Peyer's patch (tissue), 4 donors: ENCODE results near the gene SCAMP4. TPM values are rescaled to one million over a fixed set of nuclear protein-coding genes. Genes with fewer than 3 reads are reported as not detected.

Experiments
- DNase-seq, 3 donors: peaks; one replicate each; pipeline ENCODE4 v3.0.0-alpha.2; 2017 to 2019
- H3K27ac ChIP-seq, 4 donors: fragments of 200-600 bp; sonication (generic); one replicate each; pipeline ENCODE4 v1.5.1; 2016 to 2019
- H3K27me3 ChIP-seq, 2 donors: fragments of 200-600 bp; sonication (generic); one replicate each; pipeline ENCODE4 v1.5.1; 2019
- H3K36me3 ChIP-seq, 3 donors: fragments of 200-600 bp; sonication (generic); one replicate each; pipeline ENCODE4 v1.5.1; 2016 to 2019
- H3K4me1 ChIP-seq, 4 donors: fragments of 200-600 bp; sonication (generic); one replicate each; pipeline ENCODE4 v1.5.1; 2016 to 2019
- H3K4me3 ChIP-seq, 4 donors: fragments of 200-600 bp; sonication (generic); 1 replicate in 3 of 4; 2 replicates in 1 of 4; pipeline ENCODE4 v1.5.1; 2016 to 2019; ENCODE audit warnings: mild to moderate bottlenecking in 1 of 4
- H3K9me3 ChIP-seq, 4 donors: fragments of 200-600 bp; sonication (generic); one replicate each; pipeline ENCODE4 v1.5.1; 2016 to 2019; ENCODE audit warnings: mild to moderate bottlenecking in 1 of 4
- POLR2A ChIP-seq, 2 donors: fragments of 450-650 bp; IDR thresholded peaks; one replicate each; pipeline ENCODE4 v1.5.1; 2017; ENCODE audit warnings: antibody characterized with exemption in 2 of 2, mild to moderate bottlenecking in 2 of 2, moderate library complexity in 2 of 2
- total RNA-seq, 4 donors: library from RNA; depleted of rRNA; stranded (reverse); fragments of >200 nt; gene quantifications; one replicate each; pipeline ENCODE4 v1.1.0, GENCODE V29; 2016
- TF ChIP-seq, protein P1 (sequence below), 6 experiments: fragments of 450-650 bp in 4 of 6; fragments of 200-600 bp in 2 of 6; sonication (generic) in 1 of 6; IDR thresholded peaks; one replicate each; pipeline ENCODE4 v1.5.1; 2017 to 2019; ENCODE audit warnings: antibody characterized with exemption in 6 of 6, mild to moderate bottlenecking in 3 of 6, moderate library complexity in 1 of 6

The SCAMP4 gene
- total RNA-seq, 4 donors from 2014 or later, result 45.4 to 62.6 (median 57.0) TPM

- no peak for TF ChIP-seq POLR2A (IDR thresholded peaks at IDR 0.05)
- TF ChIP-seq, protein P1, sequence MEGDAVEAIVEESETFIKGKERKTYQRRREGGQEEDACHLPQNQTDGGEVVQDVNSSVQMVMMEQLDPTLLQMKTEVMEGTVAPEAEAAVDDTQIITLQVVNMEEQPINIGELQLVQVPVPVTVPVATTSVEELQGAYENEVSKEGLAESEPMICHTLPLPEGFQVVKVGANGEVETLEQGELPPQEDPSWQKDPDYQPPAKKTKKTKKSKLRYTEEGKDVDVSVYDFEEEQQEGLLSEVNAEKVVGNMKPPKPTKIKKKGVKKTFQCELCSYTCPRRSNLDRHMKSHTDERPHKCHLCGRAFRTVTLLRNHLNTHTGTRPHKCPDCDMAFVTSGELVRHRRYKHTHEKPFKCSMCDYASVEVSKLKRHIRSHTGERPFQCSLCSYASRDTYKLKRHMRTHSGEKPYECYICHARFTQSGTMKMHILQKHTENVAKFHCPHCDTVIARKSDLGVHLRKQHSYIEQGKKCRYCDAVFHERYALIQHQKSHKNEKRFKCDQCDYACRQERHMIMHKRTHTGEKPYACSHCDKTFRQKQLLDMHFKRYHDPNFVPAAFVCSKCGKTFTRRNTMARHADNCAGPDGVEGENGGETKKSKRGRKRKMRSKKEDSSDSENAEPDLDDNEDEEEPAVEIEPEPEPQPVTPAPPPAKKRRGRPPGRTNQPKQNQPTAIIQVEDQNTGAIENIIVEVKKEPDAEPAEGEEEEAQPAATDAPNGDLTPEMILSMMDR (IDR thresholded peaks at IDR 0.05), result peak in 1 of 6 experiments; percentile 4
- no peaks in the 10 kb centered on the region for H3K9me3 ChIP-seq
- H3K4me1 ChIP-seq, result peaks cover 18 to 49% (median 33%) of the 10 kb centered on the region in 4 donors
- H3K27ac ChIP-seq, result peak overlapping the region; percentile 96 to 99 (median 98)
- H3K27me3 ChIP-seq, result no peaks in the 10 kb centered on the region
- DNase-seq, result peak in 1 of 3 donors; percentile 54
- peak overlapping the region; percentile 67 to 94 (median 80) for H3K4me3 ChIP-seq
- H3K36me3 ChIP-seq, result no peaks in the 10 kb centered on the region
Measured at GRCh38 chr19:1862068-1862423, 43.2 kb upstream of the SCAMP4 start.

DNA sequence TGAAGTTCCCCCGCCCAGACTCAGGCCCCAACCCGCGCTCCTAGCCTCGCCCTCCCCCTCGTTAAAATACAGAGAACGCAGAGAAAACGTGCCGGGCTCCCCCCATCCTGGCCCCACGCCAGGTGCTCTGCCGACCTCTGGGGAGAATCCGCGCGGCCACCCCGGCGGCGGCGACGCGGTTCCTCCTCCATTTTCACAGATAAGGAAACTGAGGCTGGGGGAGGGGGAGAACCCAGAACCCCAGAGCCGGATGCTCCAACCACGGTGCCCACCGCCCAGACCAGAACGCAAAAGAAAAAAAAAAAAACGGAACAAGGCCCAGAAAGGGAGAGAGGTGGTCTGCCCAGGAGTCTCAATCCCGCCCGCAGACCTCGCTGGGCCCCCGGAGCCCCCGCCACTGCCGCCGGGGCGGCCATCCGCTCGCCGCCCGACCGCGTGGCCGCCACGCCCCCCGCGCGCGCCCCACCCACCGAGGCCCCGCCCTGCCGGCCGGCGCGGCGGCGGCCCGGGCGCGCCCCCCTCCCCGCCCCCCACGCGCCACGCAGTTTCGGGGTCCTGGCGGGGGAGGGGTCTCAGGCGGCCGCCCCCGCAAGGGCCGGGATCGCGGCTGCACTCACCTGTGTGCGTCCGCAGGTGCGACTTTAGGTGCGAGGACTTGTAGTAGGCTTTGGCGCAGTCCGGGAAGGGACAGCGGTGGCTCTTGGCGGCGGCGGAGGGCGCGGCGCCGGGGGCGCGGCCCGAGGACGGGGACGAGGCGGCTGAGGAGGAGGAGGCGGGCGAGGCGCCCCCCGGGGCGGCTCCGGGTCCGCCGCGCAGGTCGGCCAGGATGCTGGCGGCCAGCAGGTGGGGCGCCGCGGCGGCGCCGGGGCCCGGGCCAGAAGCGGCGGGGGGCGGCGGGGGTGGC lies 42.5 kb upstream of the SCAMP4 start:
- H3K4me3 ChIP-seq, result peak overlapping the region; percentile 67 to 94 (median 80)
- H3K9me3 ChIP-seq, result no peaks in the 10 kb centered on the region
- peak overlapping the region; percentile 96 to 99 (median 98) for H3K27ac ChIP-seq
- no peaks in the 10 kb centered on the region for H3K27me3 ChIP-seq
- TF ChIP-seq POLR2A (IDR thresholded peaks at IDR 0.05), result no peak
- TF ChIP-seq, protein P1 (IDR thresholded peaks at IDR 0.05), result peak in 1 of 6 experiments; percentile 25
- no peaks in the 10 kb centered on the region for H3K36me3 ChIP-seq
- peak in 1 of 3 donors; percentile 78 for DNase-seq
- peaks cover 18 to 47% (median 28%) of the 10 kb centered on the region in 4 donors for H3K4me1 ChIP-seq

GRCh38 chr19:1863328-1863637 lies 41.9 kb upstream of the SCAMP4 start, which contains the start of gene KLF16:
TSS of gene KLF16 (minus strand) at chr19:1863579. CDS start at chr19:1863497, 82 bp downstream.
- DNase-seq, result no peak
- Histone ChIP-seq H3K27ac (peak within 1 kb of the TSS; percentile 96 to 99 (median 98)), H3K4me1 (peaks cover 18 to 40% (median 24%) of the 10 kb centered on the region in 4 donors), H3K27me3 (no peaks in the 10 kb centered on the region), H3K36me3 (no peaks in the 10 kb centered on the region), H3K9me3 (no peaks in the 10 kb centered on the region), H3K4me3 (peak within 1 kb of the TSS; percentile 75 to 94 (median 86))
- peak in 1 of 2 donors; percentile 94 for TF ChIP-seq POLR2A (IDR thresholded peaks at IDR 0.05)
- TF ChIP-seq, protein P1 (IDR thresholded peaks at IDR 0.05), result no peak

GRCh38 chr19:1863638-1864479 lies 41.3 kb upstream of the SCAMP4 start:
- peak overlapping the region; percentile 75 to 94 (median 86) for H3K4me3 ChIP-seq
- peaks cover 14 to 35% (median 20%) of the 10 kb centered on the region in 4 donors for H3K4me1 ChIP-seq
- TF ChIP-seq POLR2A (IDR thresholded peaks at IDR 0.05), result peak in 1 of 2 donors; percentile 26
- TF ChIP-seq, protein P1 (IDR thresholded peaks at IDR 0.05), result no peak
- peak overlapping the region; percentile 84 to 99 (median 98) for H3K27ac ChIP-seq
- no peaks in the 10 kb centered on the region for H3K9me3 ChIP-seq
- DNase-seq, result peak; percentile 93 to 95 (median 94)
- H3K27me3 ChIP-seq, result no peaks in the 10 kb centered on the region
- no peaks in the 10 kb centered on the region for H3K36me3 ChIP-seq

DNA sequence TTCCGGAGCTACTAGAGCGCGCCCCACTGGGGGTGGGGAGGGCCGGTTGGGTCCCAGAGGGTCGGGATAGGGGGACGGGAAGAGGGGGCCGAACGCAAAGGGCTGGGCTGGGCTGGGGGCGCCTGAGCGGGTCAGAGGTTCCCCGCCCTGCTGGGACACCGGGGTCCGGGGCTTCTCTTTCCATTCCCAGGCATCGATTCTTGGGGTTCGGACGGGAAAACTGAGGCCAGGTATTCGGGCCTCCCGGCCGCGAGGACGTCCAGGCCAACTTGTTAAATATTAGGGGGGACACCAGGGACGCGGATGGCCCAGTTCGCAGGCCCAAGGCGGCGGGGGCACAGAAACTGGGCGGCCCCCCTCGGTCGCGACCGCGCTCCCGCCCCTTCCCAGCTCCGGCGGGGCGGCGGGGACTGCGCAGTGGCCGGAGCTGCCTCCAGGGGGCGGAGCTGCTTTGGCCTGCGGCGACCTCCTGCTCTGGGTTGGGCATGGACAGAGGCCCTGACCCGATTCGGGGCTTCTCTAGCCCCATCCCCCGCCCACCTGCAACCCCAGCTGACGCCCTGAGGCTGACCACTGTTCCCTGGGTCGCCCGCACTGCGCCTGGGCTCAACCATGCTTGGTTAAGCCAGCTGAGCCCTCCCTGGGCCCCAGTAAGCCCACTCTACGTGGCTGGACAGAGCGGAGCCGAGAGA lies 40.6 kb upstream of the SCAMP4 start:
- H3K4me3 ChIP-seq, result peak overlapping the region; percentile 75 to 94 (median 86)
- DNase-seq, result peak; percentile 82 to 87 (median 83)
- peaks cover 7 to 27% (median 18%) of the 10 kb centered on the region in 4 donors for H3K4me1 ChIP-seq
- H3K27ac ChIP-seq, result peak overlapping the region; percentile 84 to 99 (median 94)
- no peaks in the 10 kb centered on the region for H3K9me3 ChIP-seq
- peak in 1 of 2 donors; percentile 8 for TF ChIP-seq POLR2A (IDR thresholded peaks at IDR 0.05)
- TF ChIP-seq, protein P1 (IDR thresholded peaks at IDR 0.05), result peak; percentile 72 to 95 (median 84)
- H3K36me3 ChIP-seq, result no peaks in the 10 kb centered on the region
- H3K27me3 ChIP-seq, result no peaks in the 10 kb centered on the region
